GM21526 (cell line): ENCODE results near the gene CDH13.

Experiments
- ATAC-seq: cut with Tn5 transposase; IDR thresholded peaks from one replicate; pipeline ENCODE4 v1.9.1; 2021; ENCODE audit warnings: moderate library complexity; ENCODE audit not compliant: unreplicated experiment, low FRiP score

Gene CDH13

DNA sequence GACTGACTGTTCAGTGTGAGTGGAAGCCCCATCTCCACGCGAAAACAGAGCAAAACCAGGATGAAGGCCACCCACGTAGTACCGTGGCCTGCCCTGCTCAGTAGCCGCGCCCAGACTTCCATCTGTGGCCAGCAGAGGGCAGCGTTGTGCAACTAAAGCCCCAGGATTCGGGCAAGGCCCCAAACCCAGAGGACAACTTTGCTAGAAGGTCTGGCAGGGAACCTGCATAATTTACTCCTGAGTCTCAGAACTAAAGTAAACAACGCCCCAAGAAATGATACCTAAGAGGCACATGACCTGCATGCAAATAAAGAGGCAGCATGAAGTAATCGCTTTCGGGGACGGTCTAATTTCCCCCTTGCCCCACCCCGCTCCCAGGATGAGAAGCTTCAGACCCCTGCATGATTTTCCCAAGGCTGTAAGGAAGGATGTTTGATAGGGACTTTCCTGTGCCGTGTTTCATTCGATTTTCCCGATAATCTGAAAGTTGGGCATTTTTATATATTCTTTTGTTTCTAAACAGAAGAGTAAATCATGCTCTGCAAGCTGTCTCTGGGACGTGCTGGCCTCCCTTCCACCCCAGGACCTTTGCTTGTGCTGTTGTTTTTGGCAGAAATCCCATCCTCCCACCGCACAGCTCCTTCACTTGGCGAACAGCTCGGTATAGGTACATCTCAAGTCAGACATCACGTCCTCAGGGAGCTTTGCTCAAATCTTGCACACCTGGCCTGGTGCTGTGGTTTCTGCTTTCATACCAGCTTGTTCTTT lies 1199.6 kb downstream of the CDH13 start:
- no peak for ATAC-seq

DNA sequence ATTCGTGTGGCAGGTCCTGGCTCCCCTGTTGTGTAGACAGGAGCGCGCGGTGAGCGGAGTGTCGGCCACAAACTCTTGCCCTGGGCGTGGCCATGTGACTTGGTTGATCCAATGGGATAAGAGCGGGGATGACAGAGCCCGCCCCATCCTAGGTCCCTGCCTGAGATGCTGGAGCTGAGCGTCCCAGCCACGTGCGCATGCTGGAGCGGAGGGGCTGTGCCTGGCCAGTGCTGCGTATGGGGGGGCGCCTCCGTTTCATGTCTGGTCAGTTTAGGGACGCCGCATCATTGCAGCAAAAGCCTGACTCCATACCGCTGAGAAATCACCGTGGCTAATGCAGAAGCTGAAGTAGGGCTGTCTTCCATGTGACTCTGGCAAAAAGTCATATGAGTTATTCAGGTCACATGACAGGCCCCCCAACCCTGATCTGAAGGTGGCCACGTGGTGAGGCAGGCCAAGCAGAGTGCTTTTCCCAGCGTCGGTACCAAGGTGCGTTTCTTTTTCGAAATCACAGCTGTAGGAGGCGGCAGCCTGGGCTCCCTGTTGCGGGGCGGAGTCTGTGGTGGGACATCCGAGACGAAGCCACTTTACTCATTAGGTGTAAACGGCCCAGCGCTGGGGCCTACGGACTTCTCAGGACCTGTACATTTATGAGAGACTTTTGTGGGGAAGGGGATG lies 1203.5 kb downstream of the CDH13 start:
- ATAC-seq = no peak

DNA sequence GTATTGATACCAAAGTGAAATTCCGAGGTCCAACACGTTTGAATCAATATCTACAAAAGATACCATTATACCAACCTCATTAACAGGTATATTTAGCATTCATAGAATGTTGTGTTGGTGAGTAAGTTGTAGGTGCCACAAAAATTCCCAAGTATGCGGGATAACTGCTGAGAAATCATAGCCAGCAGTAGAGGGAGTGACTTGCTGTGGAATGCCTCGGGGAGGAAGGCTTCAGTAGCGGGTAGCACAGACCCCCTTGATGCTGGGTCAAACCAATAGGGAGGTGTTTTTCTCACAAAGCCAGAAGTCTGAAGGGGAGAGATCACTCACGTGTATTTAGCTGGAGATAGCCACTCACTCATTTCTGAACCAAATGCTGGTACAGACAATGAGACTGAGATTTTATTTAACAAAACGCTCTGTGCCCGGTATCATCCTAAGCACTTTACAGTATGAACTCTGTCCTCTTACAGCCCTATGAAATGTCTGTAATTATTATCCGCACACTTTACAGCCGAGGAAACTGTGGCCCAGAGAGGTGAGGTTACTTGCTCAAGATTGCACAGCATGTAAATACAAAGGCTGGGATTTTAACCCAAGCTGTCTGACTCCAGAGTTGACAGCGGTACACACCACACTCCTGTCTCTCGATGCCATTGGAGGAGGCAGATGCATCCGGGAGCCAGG lies 1204.1 kb downstream of the CDH13 start:
- no peak for ATAC-seq

DNA sequence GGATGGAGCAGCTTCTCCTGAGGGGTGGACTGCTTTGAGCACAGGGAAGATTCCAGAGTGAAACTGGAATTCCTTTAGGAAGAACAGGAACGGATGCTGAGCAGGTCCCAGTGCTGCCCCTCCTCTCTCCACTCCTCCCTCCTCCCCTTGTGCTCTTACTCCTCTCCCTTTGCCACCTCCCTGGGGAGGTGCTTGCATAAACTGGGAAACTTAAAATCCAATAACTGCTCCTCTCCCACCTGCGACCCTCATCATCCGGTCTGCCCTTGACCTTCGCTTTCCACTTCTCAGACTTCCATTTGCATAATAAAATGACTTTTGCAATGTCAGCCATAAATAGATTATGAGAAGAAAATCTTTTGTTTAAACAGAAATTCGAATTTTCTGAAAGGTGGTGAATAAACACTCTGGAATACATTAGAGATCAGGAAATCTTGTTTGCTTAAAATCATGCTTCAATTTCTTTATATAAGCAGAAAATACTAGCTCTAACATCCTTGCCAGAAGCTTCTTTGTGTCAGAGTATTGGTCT lies 1204.8 kb downstream of the CDH13 start:
- ATAC-seq = no peak

DNA sequence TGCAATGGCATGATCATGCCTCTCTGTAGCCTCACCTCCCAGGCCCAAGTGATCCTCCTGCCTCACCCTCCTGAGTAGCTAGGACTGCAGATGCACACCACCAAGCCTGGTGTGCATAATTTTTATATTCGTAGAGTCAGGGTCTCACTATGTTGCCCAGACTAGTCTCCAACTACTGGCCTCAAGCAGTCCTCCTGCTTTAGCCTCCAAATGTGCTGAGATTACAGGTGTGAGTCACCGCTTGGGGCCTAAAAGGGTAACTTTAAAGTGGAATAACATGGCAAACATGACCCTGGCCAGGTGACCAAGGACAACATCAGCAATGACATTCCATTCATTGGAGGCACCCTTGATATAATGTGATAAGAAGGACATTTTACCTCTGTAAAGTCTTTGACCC lies 1207.2 kb downstream of the CDH13 start:
- no peak for ATAC-seq

DNA sequence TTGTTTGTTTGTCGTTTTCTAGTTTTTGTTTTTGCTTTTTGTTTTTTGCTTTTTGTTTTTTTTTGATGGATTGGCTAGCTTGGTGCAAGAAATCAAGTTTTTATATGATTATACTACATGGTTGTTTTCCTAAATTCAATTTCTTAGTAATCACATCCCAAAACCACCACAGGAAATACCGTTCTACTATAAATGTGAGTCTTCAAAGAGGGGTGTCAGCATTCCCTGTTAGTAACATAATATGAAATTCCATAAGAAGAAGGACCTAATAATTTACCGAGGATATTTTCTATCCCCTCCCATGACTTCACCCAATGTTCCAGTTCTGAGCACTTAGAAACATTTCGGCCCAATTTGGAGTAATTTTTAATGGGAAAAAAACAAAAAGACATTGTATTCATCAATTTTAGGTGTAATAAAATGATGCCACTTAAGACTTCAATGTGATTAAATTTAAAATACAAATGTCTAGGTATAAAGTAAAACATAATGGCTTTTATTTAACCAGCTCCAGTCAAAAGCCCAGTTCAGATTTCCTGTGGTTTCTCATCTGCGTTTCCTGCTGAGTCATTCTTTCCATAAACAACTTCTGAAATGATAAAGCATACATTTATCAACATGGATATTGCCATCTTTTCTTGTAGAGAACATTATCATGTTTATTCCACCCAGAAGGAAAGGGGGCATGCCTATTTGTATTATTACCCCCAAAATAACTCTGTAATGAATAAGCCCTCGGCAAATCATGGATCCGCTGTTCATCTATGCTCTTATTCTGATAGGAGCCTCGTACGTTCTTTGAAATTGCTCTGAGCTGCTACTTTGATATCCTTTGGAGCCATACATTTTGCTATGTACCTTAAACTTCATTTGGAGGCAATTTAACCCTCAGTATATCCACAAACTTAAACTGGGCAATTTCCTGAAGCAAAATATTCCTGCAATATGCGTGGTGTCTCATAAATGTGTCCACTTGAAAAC lies 1209.1 kb downstream of the CDH13 start:
- ATAC-seq = no peak

DNA sequence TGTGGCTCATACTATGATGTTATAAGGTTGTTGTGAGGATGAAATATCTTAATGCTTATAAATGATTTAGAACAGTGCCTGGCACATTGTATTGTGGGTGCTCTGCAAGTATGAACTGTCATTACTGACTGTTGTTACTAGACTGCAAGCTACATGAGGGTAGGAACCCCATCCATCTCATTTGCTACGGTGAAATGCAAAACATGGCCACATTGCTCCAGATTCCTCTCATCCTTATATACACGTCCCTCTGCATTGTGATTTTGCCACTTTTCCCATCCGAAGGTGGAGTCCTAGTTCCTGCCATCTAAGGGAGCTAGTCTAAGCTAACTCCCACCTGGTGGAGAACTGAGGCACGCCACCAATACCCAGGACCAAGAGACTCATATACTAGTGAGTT lies 1210.8 kb downstream of the CDH13 start:
- no peak for ATAC-seq

DNA sequence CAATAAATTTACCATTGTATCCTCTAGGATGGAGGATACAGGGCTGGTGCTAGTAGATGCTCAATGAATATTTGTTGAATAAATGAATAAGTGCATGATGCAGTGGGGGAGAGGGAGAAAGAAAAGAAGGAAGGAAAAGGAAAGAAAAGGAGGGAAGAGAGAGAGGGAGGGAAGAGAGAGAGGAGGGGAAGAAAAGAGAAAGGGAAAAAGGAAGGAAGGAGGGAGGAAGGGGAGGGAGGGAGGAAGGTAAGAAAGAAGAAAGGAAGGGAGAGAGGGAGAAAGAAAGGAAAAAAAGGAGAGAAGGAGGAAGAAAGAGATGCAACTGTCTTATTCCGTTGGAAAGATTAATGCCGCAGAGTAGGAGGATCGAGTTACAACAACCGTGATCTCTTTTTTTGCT lies 1211.4 kb downstream of the CDH13 start:
- ATAC-seq = no peak

DNA sequence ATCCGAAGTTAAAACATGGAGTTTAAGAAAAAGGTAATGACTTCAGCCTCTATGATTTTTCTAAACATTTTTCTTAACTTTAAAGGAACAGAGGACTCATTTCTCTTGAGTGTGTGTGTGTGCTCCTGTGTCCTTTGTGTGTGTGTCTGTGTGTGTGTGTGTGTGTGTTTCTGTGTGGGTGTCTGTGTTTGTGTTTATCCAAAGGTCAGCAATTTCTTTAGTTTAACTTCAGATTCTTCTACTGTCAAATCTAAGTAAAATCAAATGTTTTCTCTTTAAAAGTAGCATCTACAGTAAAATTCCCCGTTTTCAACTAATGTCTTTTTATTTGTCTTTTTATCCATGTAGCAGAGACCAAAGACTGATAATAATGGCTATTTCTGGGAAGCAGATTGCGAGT lies 1212.8 kb downstream of the CDH13 start:
- ATAC-seq = no peak

DNA sequence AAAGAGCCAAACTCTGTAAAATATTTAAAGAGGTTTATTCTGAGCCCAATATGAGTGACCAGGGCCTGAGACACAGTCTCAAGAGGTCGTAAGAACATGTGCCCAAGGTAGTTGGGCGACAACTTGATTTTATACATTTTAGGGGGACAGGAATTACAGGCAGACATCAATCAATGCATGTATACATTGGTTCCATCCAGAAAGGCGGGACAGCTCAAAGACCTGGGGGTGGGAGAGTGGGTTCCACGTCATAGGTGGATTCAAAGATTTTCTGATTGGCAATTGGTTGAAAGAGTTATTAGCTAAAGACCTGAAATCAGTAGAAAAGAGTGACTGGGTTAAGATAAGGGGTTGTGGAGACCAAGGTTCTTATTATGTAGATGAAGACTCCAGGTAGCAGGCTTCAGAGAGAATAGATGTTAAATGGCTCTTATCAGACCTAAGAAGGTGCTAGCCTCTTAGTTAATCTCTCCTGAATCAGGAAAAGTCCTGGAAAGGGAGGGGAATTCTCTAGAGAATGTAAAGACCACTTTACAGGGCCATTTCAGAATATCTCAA lies 1213.4 kb downstream of the CDH13 start:
- ATAC-seq = no peak

DNA sequence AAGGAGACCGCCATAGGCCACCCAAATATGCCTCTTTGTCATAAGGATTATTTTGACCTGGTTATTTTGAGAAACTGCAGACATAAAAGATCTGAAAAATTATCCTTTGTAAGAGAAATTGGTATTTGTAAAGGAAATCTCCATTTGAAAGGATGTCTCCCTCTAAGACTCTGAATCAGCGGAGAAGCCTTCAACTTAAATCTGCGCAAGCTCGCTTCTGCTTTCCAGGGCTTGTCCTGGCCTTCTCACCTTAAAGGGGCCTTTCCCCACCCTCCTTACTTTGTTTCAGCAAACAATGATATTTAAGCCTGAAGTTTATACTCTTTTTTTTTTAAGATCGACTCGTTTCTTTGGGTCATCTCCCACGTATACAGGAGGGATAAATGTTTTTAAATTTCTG lies 1215.5 kb downstream of the CDH13 start:
- no peak for ATAC-seq

DNA sequence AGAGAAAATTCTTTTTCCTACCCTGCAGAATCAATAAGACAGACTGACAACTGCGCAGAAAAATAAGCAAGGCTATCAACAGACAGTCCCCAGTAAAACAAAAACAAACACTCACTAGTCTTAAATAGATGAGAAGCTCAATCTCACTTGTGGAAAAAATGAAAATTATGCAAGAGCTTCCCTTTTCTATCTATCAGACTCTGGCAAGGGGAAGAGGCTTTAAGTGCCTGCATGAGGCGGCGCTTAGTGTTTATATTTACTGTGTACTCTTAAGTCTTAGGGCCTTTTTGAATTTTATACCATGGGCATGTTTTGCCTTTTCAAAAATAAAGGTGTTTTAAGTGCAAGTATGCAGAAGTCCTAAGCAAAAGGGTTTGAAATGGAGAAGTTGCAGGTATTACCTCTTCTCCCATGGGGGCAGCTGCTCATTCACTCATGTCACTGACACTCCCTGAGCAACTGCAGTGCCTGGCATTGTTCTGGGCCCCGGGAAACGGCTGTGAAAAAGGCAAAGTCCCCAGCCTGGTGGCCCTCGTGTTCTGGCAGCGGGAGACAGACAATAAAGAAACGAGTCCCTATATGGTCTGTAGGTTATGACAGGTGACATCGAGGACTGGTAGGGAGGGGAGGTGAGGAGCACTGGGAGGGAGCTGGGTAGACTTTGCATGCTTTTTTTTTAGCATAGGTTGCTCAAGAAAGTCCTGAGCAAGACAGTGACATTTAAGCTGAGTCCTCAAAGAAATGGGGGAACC lies 1216.2 kb downstream of the CDH13 start:
- no peak for ATAC-seq

DNA sequence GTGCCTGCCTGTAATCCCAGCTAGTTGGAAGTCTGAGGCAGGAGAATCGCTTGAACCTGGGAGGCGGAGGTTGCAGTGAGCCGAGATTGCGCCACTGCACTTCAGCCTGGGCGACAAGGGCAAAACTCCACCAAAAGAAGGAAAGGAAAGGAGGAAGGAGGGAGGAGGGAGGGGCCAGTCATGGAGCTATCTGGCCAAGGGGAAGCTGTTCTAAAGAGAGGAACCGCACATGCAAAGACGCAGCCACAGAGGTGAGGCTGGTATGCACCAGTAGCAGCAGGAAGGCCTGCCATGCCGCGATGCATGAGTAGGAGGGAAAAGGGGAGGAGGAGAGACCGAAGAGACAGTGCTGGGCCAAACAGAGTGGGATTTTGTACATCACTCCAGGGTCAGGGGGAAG lies 1216.9 kb downstream of the CDH13 start:
- ATAC-seq = no peak

DNA sequence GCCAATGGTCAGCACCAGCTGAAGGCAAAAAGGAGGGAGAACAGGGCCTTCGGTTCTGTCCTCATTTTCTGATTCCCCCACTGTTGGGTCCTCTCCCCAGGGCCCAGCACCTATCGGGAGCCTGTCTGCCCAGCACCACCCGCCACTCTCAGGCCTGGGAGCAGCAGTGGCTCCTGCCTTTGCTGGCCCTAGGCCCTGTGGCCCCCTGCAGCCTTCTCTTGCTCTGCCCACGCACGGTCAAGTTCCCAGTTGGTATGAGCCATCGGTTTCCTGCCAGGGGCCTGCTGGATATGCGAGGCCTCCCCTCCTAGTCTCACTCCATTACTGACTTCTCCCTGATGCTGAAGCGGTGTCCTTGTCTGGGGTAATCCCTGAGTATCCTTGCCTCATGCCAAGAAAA lies 1218.5 kb downstream of the CDH13 start:
- ATAC-seq = no peak

DNA sequence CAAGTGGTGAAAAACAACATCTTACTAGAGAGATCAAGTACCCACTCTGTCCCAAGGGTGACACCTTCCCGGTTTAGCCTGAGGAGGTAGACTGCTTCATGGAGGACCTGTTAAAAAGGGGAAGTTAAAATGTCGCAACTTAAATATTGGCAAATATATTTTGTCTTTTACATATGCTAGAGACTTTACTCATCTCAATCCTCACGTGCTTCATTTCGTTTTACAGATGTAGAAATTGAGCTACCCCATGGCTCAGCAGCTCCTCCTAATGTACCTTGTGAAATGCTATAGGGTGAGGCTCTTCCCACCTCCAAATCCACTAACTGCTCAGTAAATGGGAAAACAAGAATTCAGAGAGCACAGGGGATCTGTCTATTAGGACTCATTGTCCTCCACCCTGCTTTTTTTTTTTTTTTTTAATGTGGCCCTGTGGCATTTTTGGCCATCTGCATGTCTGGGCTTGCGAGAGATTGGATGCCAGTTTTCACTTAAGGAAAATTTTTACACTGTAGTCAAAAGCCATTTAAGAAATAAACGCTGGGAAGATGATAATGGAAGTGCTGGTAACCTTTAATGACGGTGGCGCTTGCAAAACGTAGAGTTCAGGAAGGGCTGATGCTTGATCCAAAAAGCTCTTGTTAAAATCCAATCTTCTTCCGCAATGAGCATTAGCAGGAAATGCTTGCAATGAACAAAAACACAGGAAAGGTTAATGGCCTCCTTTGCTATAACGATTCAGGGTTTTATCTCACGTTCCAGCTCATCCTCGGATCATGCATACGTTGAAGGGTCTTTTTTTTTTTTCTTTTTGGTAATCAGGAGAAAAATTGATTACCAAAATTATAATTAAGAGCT lies 1220.8 kb downstream of the CDH13 start:
- ATAC-seq = no peak

DNA sequence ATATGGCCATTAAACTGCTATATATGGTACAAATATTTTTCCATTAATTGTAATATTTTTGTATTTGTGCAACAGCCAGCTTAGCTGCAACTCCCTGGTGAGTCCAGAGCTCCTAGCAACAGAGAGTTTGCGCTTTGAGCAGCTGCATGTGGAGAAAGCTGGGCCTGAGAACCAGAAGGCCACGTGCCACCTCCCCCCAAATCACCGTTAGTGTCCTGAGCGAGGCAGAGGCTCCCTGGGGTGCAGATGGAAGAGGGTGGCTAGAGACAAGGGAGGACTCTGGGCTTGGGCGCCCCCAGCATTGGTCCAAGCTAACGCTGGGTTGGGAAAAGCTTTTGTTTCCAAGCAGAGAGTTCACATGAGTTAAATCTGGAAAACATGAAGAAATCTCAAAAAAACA lies 1222.7 kb downstream of the CDH13 start:
- no peak for ATAC-seq
